Upper lobe of left lung (tissue), 6 donors: ENCODE data around the gene RGL1. TPM values are rescaled to one million over a fixed set of nuclear protein-coding genes. Genes with fewer than 3 reads are reported as not detected.

Source experiments
- ATAC-seq, 2 donors: fragments of 200-7000 bp; cut with Tn5 transposase; one replicate each; pipeline ENCODE4 v1.9.1; 2022; ENCODE audit warnings: mild to moderate bottlenecking in 2 of 2, moderate library complexity in 2 of 2; ENCODE audit not compliant: low FRiP score in 2 of 2
- DNase-seq, 2 donors: peaks; one replicate each; pipeline ENCODE4 v3.0.0-alpha.2; 2019 to 2020
- H3K27ac ChIP-seq, 4 donors: fragments of 200-600 bp; sonication (generic); one replicate each; pipeline ENCODE4 v1.5.1; 2016 to 2019
- H3K27me3 ChIP-seq, 4 donors: fragments of 200-600 bp; sonication (generic); one replicate each; pipeline ENCODE4 v1.5.1; 2017 to 2019
- H3K36me3 ChIP-seq, 4 donors: fragments of 200-600 bp; sonication (generic); one replicate each; pipeline ENCODE4 v1.5.1; 2016 to 2019
- H3K4me1 ChIP-seq, 4 donors: fragments of 200-600 bp; sonication (generic); one replicate each; pipeline ENCODE4 v1.5.1; 2018 to 2019
- H3K4me3 ChIP-seq, 4 donors: fragments of 200-600 bp; sonication (generic); one replicate each; pipeline ENCODE4 v1.5.1; 2017 to 2019; ENCODE audit warnings: mild to moderate bottlenecking in 2 of 4, moderate library complexity in 1 of 4
- H3K9me3 ChIP-seq, 4 donors: fragments of 200-600 bp; sonication (generic); one replicate each; pipeline ENCODE4 v1.5.1; 2018 to 2019
- CTCF ChIP-seq, 6 experiments: fragments of 450-650 bp in 4 of 6; fragments of 200-600 bp in 2 of 6; sonication (generic) in 2 of 6; IDR thresholded peaks; one replicate each; pipeline ENCODE4 v1.5.1; 2016 to 2019; ENCODE audit warnings: antibody characterized with exemption in 6 of 6
- EP300 ChIP-seq, 4 donors: sonication (generic); formaldehyde crosslinking; IDR thresholded peaks; one replicate each; pipeline ENCODE4 v1.5.1; 2017; ENCODE audit warnings: antibody characterized with exemption in 4 of 4, control low read depth in 2 of 4
- POLR2A ChIP-seq, 4 donors: fragments of 450-650 bp; IDR thresholded peaks; one replicate each; pipeline ENCODE4 v1.5.1; 2016 to 2017; ENCODE audit warnings: antibody characterized with exemption in 4 of 4, mild to moderate bottlenecking in 2 of 4
- POLR2AphosphoS5 ChIP-seq, 2 donors: sonication (generic); formaldehyde crosslinking; IDR thresholded peaks; one replicate each; pipeline ENCODE4 v1.5.1; 2017; ENCODE audit warnings: antibody characterized with exemption in 2 of 2
- WGBS, 2 donors: methylation state at CpG; one replicate each; pipeline ENCODE4 v1.1.5; 2017 to 2018; 5-methylcytosine and 5-hydroxymethylcytosine counted together
- total RNA-seq, 6 donors: library from RNA; depleted of rRNA in 4 of 6; stranded (reverse); fragments of >200 nt in 4 of 6; gene quantifications; one replicate each; pipeline versions ENCODE4 v1.1.0 to v1.2.1, GENCODE V29; 2016 to 2021
- donor health status: DM: no; HTN: no; CAD: no; lungs with moderate emphysema.
- donor health status: DM: no; HTN: yes; CAD: no; lungs with severe emphysema.

The RGL1 gene
- total RNA-seq, 6 donors from 2014 or later: 24.1 to 38.9 (median 26.7) TPM

GRCh38 chr1:183841950-183842794, 37.3 kb downstream of the RGL1 start:
- H3K27me3 ChIP-seq: no peaks in the 10 kb centered on the region

GRCh38 chr1:183842795-183843144, 37.9 kb downstream of the RGL1 start:
- H3K9me3 ChIP-seq: no peaks in the 10 kb centered on the region
- peaks cover 22 to 45% (median 29%) of the 10 kb centered on the region in 4 donors for H3K4me1 ChIP-seq
- peak overlapping the region in 2 of 4 donors; percentile 7 to 15 for H3K4me3 ChIP-seq
- no peaks in the 10 kb centered on the region for H3K36me3 ChIP-seq
- TF ChIP-seq POLR2A (IDR thresholded peaks at IDR 0.05) (no peak), EP300 (IDR thresholded peaks at IDR 0.05) (no peak), CTCF (IDR thresholded peaks at IDR 0.05) (no peak), POLR2AphosphoS5 (IDR thresholded peaks at IDR 0.05) (no peak)
- ATAC-seq: no peak
- peak overlapping the region; percentile 42 to 75 (median 66) for H3K27ac ChIP-seq
- DNase-seq: no peak
- 26 to 35% methylated on average over 2 of the region's 2 CpGs for WGBS, 2 donors
- no peaks in the 10 kb centered on the region for H3K27me3 ChIP-seq

More at GRCh38 chr1:183841950-183842794, 37.3 kb downstream of the RGL1 start:
- peak overlapping the region; percentile 42 to 75 (median 66) for H3K27ac ChIP-seq
- no peaks in the 10 kb centered on the region for H3K9me3 ChIP-seq
- H3K4me3 ChIP-seq: peak overlapping the region in 2 of 4 donors; percentile 7 to 15
- peak in 1 of 2 donors; percentile 32 for DNase-seq
- whole genome bisulfite sequencing, 2 donors: 28 to 32% methylated on average over 9 of the region's 9 CpGs
- H3K36me3 ChIP-seq: no peaks in the 10 kb centered on the region
- no peak for TF ChIP-seq POLR2A (IDR thresholded peaks at IDR 0.05)
- TF ChIP-seq POLR2AphosphoS5 (IDR thresholded peaks at IDR 0.05): peak in 1 of 2 donors; percentile 10
- TF ChIP-seq CTCF (IDR thresholded peaks at IDR 0.05): no peak
- peak in 2 of 4 donors; percentile 17 to 55 for TF ChIP-seq EP300 (IDR thresholded peaks at IDR 0.05)
- ATAC-seq: peak; percentile 80 to 94
- H3K4me1 ChIP-seq: peaks cover 22 to 48% (median 32%) of the 10 kb centered on the region in 4 donors

GRCh38 chr1:183844806-183845205, 39.9 kb downstream of the RGL1 start:
- Histone ChIP-seq H3K27ac (peak overlapping the region in 2 of 4 donors; percentile 23 to 32), H3K27me3 (no peaks in the 10 kb centered on the region), H3K4me3 (no peak overlapping the region), H3K9me3 (no peaks in the 10 kb centered on the region), H3K36me3 (no peaks in the 10 kb centered on the region), H3K4me1 (peaks cover 14 to 39% (median 28%) of the 10 kb centered on the region in 4 donors)
- no peak for TF ChIP-seq POLR2A (IDR thresholded peaks at IDR 0.05)
- no peak for TF ChIP-seq POLR2AphosphoS5 (IDR thresholded peaks at IDR 0.05)
- no peak for TF ChIP-seq CTCF (IDR thresholded peaks at IDR 0.05)
- no peak for TF ChIP-seq EP300 (IDR thresholded peaks at IDR 0.05)
- WGBS, 2 donors: 86 to 94% methylated on average over 2 of the region's 2 CpGs
- DNase-seq (no peak), ATAC-seq (no peak)

GRCh38 chr1:183845681-183846080, 40.8 kb downstream of the RGL1 start:
- TF ChIP-seq EP300 (IDR thresholded peaks at IDR 0.05): no peak
- TF ChIP-seq CTCF (IDR thresholded peaks at IDR 0.05): no peak
- no peak for TF ChIP-seq POLR2A (IDR thresholded peaks at IDR 0.05)
- no peak for TF ChIP-seq POLR2AphosphoS5 (IDR thresholded peaks at IDR 0.05)
- H3K27ac ChIP-seq: peak overlapping the region in 1 of 4 donors; percentile 30
- 94 to 95% methylated on average over 3 of the region's 3 CpGs for WGBS, 2 donors
- H3K4me1 ChIP-seq: peaks cover 14 to 39% (median 31%) of the 10 kb centered on the region in 4 donors
- H3K27me3 ChIP-seq: no peaks in the 10 kb centered on the region
- DNase-seq: no peak
- no peaks in the 10 kb centered on the region for H3K36me3 ChIP-seq
- H3K9me3 ChIP-seq: no peaks in the 10 kb centered on the region
- no peak overlapping the region for H3K4me3 ChIP-seq
- no peak for ATAC-seq
